Measurements from ENCODE around the gene GPR176.

GPR176 gene

DNA sequence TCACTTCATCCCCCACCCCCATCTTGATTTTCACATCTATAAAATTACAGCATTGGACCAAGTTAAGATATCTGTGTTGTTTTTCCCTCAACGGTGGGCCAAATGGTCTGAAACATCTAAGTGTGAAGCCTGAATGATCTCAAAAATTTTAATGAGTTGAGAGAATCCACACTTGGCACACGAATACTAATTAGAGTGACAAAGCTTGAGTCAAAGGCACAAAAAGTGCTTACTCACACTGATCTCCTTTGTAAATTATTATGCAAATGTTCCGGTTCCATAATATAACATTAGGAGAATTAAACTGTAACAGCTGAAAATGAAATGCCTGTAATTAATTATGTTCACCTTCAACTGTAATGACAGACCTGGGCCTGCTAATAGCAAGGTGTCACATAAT, 33.6 kb downstream of the GPR176 start:
- H3K4me2 ChIP-seq (ENCODE audit: low read length) = no peak overlapping the region
- no peak overlapping the region for H2AK5ac ChIP-seq (ENCODE audit: low read length)
- H3K27ac ChIP-seq (ENCODE audit: low read depth, low read length) = no peak overlapping the region
- no peak overlapping the region for H3K9ac ChIP-seq (ENCODE audit: low read length)
- no peak overlapping the region for H4K8ac ChIP-seq (ENCODE audit: low read depth, low read length)
- no peak overlapping the region for H3K23ac ChIP-seq (ENCODE audit: low read length)
- H3K36me3 ChIP-seq (ENCODE audit: control insufficient read depth in 1 of 2, insufficient read depth in 2 of 2, low read length in 2 of 2) = no peaks in the 10 kb centered on the region
- no peak overlapping the region for H3K14ac ChIP-seq (ENCODE audit: low read length)
- no peak overlapping the region for H3K18ac ChIP-seq (ENCODE audit: low read length)
- no peaks in the 10 kb centered on the region for H3K79me2 ChIP-seq (ENCODE audit: control insufficient read depth, insufficient read depth, low read length, poor library complexity)
- no CpG with 5 or more reads among the region's 3 CpGs for WGBS (ENCODE audit: extremely low coverage, insufficient coverage, insufficient read length)
- no peak overlapping the region for H3K4ac ChIP-seq (ENCODE audit: low read depth, low read length)
- no peak overlapping the region for H2AFZ ChIP-seq (ENCODE audit: insufficient read depth, low read length, poor library complexity)
- H3K9me3 ChIP-seq (ENCODE audit: insufficient read depth, low read depth, low read length) = no peaks in the 10 kb centered on the region
- H2BK120ac ChIP-seq (ENCODE audit: insufficient read depth, low read length, poor library complexity) = no peak overlapping the region
- DNase-seq = no peak
- H3K79me1 ChIP-seq (ENCODE audit: low read length) = peaks cover 2% of the 10 kb centered on the region
- no peak overlapping the region for H2BK12ac ChIP-seq (ENCODE audit: low read length)
- peaks cover 3% of the 10 kb centered on the region for H3K27me3 ChIP-seq (ENCODE audit: insufficient read depth, low read length)
- H4K12ac ChIP-seq (ENCODE audit: low read depth, low read length) = no peak overlapping the region
- peaks cover 2% of the 10 kb centered on the region in 2 experiments for H3K4me1 ChIP-seq (ENCODE audit: control insufficient read depth in 1 of 2, insufficient read depth in 2 of 2, low read length in 2 of 2)
- H4K91ac ChIP-seq (ENCODE audit: low read depth, low read length) = no peak overlapping the region
- H3K4me3 ChIP-seq (ENCODE audit: low read depth, low read length) = no peak overlapping the region
- H2BK5ac ChIP-seq (ENCODE audit: low read depth, low read length, poor library complexity) = no peak overlapping the region

DNA sequence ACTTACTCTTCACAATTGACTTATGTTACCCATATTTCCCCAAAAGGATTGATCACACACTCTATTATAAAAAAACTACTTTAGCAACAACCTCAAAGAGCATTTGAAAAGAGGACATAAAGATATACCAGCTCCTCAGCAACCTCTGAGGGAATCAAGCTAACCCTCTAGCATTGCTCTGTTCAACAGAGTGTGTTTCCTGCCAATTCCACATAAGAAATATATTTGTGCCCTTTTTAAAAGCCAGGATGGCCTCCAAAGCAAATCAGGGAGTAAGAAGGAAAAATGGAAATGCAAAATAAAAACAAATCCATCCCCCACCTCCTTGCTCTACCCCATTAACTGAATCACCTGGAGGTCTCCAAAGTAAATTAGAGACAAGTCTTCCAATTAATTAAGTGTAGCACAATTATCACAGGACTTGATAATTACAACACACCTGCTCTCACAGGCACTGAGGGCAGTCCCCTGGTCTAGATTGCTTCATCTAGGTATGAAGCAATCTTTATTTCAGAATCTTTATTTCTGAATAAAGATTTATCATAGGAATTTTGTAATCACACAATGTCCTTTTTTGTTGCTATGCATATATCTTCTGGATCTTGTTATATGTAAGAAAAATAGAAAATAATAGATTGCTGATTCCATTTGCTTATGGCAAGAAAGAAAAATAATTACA, 34.8 kb downstream of the GPR176 start:
- H3K4me2 ChIP-seq (ENCODE audit: low read length) = no peak overlapping the region

DNA sequence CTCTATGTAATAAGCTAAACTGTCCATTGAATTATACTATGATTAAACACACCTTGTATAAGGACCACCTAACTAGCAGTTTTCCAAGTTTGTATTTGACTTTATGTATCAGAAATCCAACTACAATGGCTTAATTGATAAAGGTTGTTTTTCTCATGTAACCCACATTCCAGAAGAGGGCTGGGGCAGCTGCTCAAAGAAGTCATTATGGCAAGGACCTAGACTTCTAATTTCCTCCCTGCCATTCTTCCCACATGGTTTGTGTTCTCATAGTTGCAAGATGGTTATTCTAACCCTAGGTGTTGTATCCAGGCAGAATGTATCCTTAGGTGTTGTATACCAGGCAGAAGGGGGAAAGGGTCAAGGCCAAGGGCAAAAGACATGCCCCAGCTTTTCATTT, 35.7 kb downstream of the GPR176 start:
- H3K79me2 ChIP-seq (ENCODE audit: control insufficient read depth, insufficient read depth, low read length, poor library complexity) = no peaks in the 10 kb centered on the region
- no peak for DNase-seq
- no peak overlapping the region for H4K12ac ChIP-seq (ENCODE audit: low read depth, low read length)
- no peak overlapping the region for H3K18ac ChIP-seq (ENCODE audit: low read length)
- no peaks in the 10 kb centered on the region for H3K36me3 ChIP-seq (ENCODE audit: control insufficient read depth in 1 of 2, insufficient read depth in 2 of 2, low read length in 2 of 2)
- no peak overlapping the region for H3K23ac ChIP-seq (ENCODE audit: low read length)
- no peak overlapping the region for H3K4me2 ChIP-seq (ENCODE audit: low read length)
- no peak overlapping the region for H2BK12ac ChIP-seq (ENCODE audit: low read length)
- H4K8ac ChIP-seq (ENCODE audit: low read depth, low read length) = no peak overlapping the region
- no peak overlapping the region for H3K4ac ChIP-seq (ENCODE audit: low read depth, low read length)
- H3K4me3 ChIP-seq (ENCODE audit: low read depth, low read length) = no peak overlapping the region
- H2AK5ac ChIP-seq (ENCODE audit: low read length) = no peak overlapping the region
- H3K79me1 ChIP-seq (ENCODE audit: low read length) = peaks cover 2% of the 10 kb centered on the region
- H3K14ac ChIP-seq (ENCODE audit: low read length) = no peak overlapping the region
- no peak overlapping the region for H4K91ac ChIP-seq (ENCODE audit: low read depth, low read length)
- H2AFZ ChIP-seq (ENCODE audit: insufficient read depth, low read length, poor library complexity) = no peak overlapping the region
- peaks cover 3% of the 10 kb centered on the region for H3K27me3 ChIP-seq (ENCODE audit: insufficient read depth, low read length)
- H3K4me1 ChIP-seq (ENCODE audit: control insufficient read depth in 1 of 2, insufficient read depth in 2 of 2, low read length in 2 of 2) = peaks cover 2% of the 10 kb centered on the region in 2 experiments
- no peak overlapping the region for H3K9ac ChIP-seq (ENCODE audit: low read length)
- H3K27ac ChIP-seq (ENCODE audit: low read depth, low read length) = no peak overlapping the region
- no peaks in the 10 kb centered on the region for H3K9me3 ChIP-seq (ENCODE audit: insufficient read depth, low read depth, low read length)
- H2BK5ac ChIP-seq (ENCODE audit: low read depth, low read length, poor library complexity) = no peak overlapping the region
- H2BK120ac ChIP-seq (ENCODE audit: insufficient read depth, low read length, poor library complexity) = no peak overlapping the region

More for the DNA sequence above, 34.8 kb downstream of the GPR176 start:
- no peak overlapping the region for H3K14ac ChIP-seq (ENCODE audit: low read length)
- no peak overlapping the region for H2BK5ac ChIP-seq (ENCODE audit: low read depth, low read length, poor library complexity)
- H4K91ac ChIP-seq (ENCODE audit: low read depth, low read length) = no peak overlapping the region
- H3K4me1 ChIP-seq (ENCODE audit: control insufficient read depth in 1 of 2, insufficient read depth in 2 of 2, low read length in 2 of 2) = peaks cover 2% of the 10 kb centered on the region in 2 experiments
- H3K4me3 ChIP-seq (ENCODE audit: low read depth, low read length) = no peak overlapping the region
- DNase-seq = no peak
- H3K9ac ChIP-seq (ENCODE audit: low read length) = no peak overlapping the region
- peaks cover 3% of the 10 kb centered on the region for H3K27me3 ChIP-seq (ENCODE audit: insufficient read depth, low read length)
- H3K36me3 ChIP-seq (ENCODE audit: control insufficient read depth in 1 of 2, insufficient read depth in 2 of 2, low read length in 2 of 2) = no peaks in the 10 kb centered on the region
- no peak overlapping the region for H3K18ac ChIP-seq (ENCODE audit: low read length)
- no peak overlapping the region for H3K27ac ChIP-seq (ENCODE audit: low read depth, low read length)
- no peak overlapping the region for H4K12ac ChIP-seq (ENCODE audit: low read depth, low read length)
- H2BK120ac ChIP-seq (ENCODE audit: insufficient read depth, low read length, poor library complexity) = no peak overlapping the region
- H3K79me1 ChIP-seq (ENCODE audit: low read length) = peaks cover 2% of the 10 kb centered on the region
- no peak overlapping the region for H4K8ac ChIP-seq (ENCODE audit: low read depth, low read length)
- no peak overlapping the region for H2AFZ ChIP-seq (ENCODE audit: insufficient read depth, low read length, poor library complexity)
- H3K4ac ChIP-seq (ENCODE audit: low read depth, low read length) = no peak overlapping the region
- H3K23ac ChIP-seq (ENCODE audit: low read length) = no peak overlapping the region
- no peak overlapping the region for H2BK12ac ChIP-seq (ENCODE audit: low read length)
- H2AK5ac ChIP-seq (ENCODE audit: low read length) = no peak overlapping the region
- H3K9me3 ChIP-seq (ENCODE audit: insufficient read depth, low read depth, low read length) = no peaks in the 10 kb centered on the region
- no peaks in the 10 kb centered on the region for H3K79me2 ChIP-seq (ENCODE audit: control insufficient read depth, insufficient read depth, low read length, poor library complexity)

DNA sequence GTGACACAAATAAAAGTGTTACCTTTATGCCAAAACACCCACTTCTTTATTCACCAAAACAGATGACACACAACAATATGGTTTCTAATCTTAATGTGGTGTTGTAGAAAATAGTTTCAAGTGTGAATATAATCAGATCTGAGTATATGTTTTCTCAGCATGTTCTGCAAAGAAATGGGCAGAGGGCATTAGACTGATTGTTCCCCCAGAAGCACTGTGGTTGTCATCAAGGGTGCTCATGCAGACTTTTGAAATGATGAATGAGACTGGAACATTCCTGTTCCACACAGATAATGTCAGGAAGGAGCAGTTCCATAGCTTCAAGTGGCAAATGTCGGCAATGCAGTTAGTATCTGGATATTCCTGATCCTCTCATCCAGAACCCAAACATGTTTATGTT, 37.5 kb downstream of the GPR176 start:
- Histone ChIP-seq H2BK5ac (ENCODE audit: low read depth, low read length, poor library complexity) (no peak overlapping the region), H2BK12ac (ENCODE audit: low read length) (no peak overlapping the region), H3K27me3 (ENCODE audit: insufficient read depth, low read length) (peaks cover 3% of the 10 kb centered on the region), H3K36me3 (ENCODE audit: control insufficient read depth in 1 of 2, insufficient read depth in 2 of 2, low read length in 2 of 2) (no peaks in the 10 kb centered on the region), H3K23ac (ENCODE audit: low read length) (no peak overlapping the region), H4K91ac (ENCODE audit: low read depth, low read length) (no peak overlapping the region), H3K27ac (ENCODE audit: low read depth, low read length) (no peak overlapping the region), H3K79me1 (ENCODE audit: low read length) (no peaks in the 10 kb centered on the region), H2AK5ac (ENCODE audit: low read length) (no peak overlapping the region), H3K14ac (ENCODE audit: low read length) (no peak overlapping the region), H3K4me2 (ENCODE audit: low read length) (no peak overlapping the region), H3K4ac (ENCODE audit: low read depth, low read length) (no peak overlapping the region), H3K79me2 (ENCODE audit: control insufficient read depth, insufficient read depth, low read length, poor library complexity) (no peaks in the 10 kb centered on the region), H4K12ac (ENCODE audit: low read depth, low read length) (no peak overlapping the region), H2AFZ (ENCODE audit: insufficient read depth, low read length, poor library complexity) (no peak overlapping the region), H3K18ac (ENCODE audit: low read length) (no peak overlapping the region), H3K9me3 (ENCODE audit: insufficient read depth, low read depth, low read length) (no peaks in the 10 kb centered on the region), H4K8ac (ENCODE audit: low read depth, low read length) (no peak overlapping the region), H3K4me3 (ENCODE audit: low read depth, low read length) (no peak overlapping the region), H3K9ac (ENCODE audit: low read length) (no peak overlapping the region), H2BK120ac (ENCODE audit: insufficient read depth, low read length, poor library complexity) (no peak overlapping the region), H3K4me1 (ENCODE audit: control insufficient read depth in 1 of 2, insufficient read depth in 2 of 2, low read length in 2 of 2) (no peaks in the 10 kb centered on the region)
- DNase-seq = peak in 1 of 2 donors; percentile 2
- no CpG with 5 or more reads among the region's 1 CpG for WGBS (ENCODE audit: extremely low coverage, insufficient coverage, insufficient read length)
